GM12801 (cell line): ENCODE data around the gene ZNF488.

Experiments
- CTCF ChIP-seq: IDR thresholded peaks from one replicate; pipeline ENCODE4 v1.5.1; 2011; ENCODE audit warnings: control low read depth; ENCODE audit not compliant: insufficient read length; ENCODE audit errors: extremely low read depth

Gene ZNF488

GRCh38 chr10:47366731-47367460, 17.2 kb downstream of the ZNF488 start:
- no peak for TF ChIP-seq CTCF

GRCh38 chr10:47366181-47366631, 17.9 kb downstream of the ZNF488 start:
- TF ChIP-seq CTCF = no peak

- no peak for TF ChIP-seq CTCF
These were observed 18.5 kb downstream of the ZNF488 start for GRCh38 chr10:47365431-47366180.

- TF ChIP-seq CTCF = no peak
These were observed 19.2 kb downstream of the ZNF488 start for GRCh38 chr10:47364911-47365310.

GRCh38 chr10:47364366-47364765, 19.7 kb downstream of the ZNF488 start:
- TF ChIP-seq CTCF = no peak

GRCh38 chr10:47363781-47364180, 20.3 kb downstream of the ZNF488 start:
- TF ChIP-seq CTCF = no peak

- TF ChIP-seq CTCF = no peak
These were observed 21.9 kb downstream of the ZNF488 start for GRCh38 chr10:47362199-47362598.
